Lower leg skin (tissue), 4 donors: ENCODE measurements around the gene GPR39. TPM values are rescaled to one million over a fixed set of nuclear protein-coding genes. Genes with fewer than 3 reads are reported as not detected.

Source experiments
- DNase-seq, 2 donors: peaks; one replicate each; pipeline ENCODE4 v3.0.0-alpha.2; 2019; ENCODE audit warnings: low spot score in 2 of 2
- H3K4me3 ChIP-seq: fragments of 200-600 bp; sonication (generic); 2 replicates; pipeline ENCODE4 v1.5.1; 2017; ENCODE audit warnings: mild to moderate bottlenecking, low read depth; ENCODE audit not compliant: poor library complexity, severe bottlenecking
- POLR2A ChIP-seq, 2 donors: fragments of 450-650 bp; IDR thresholded peaks; one replicate each; pipeline ENCODE4 v1.6.1; 2016 to 2017; ENCODE audit warnings: antibody characterized with exemption in 2 of 2, mild to moderate bottlenecking in 1 of 2, moderate library complexity in 1 of 2
- WGBS, 2 donors: methylation state at CpG; one replicate each; pipeline ENCODE4 v1.1.5; 2018; 5-methylcytosine and 5-hydroxymethylcytosine counted together
- intact Hi-C: fragments of 100-400 bp; cut with DNase I; formaldehyde crosslinking; loops from one replicate; pipeline ENCODE4 v1.15.0; 2023; ENCODE audit warnings: low total_unique reads
- total RNA-seq, 4 donors: library from RNA; depleted of rRNA; stranded (reverse); fragments of >200 nt; gene quantifications; one replicate each; pipeline ENCODE4 v1.1.0, GENCODE V29; 2016
- TF ChIP-seq, protein P1 (sequence below), 3 donors: fragments of 450-650 bp; IDR thresholded peaks; one replicate each; pipeline ENCODE4 v1.5.1; 2016; ENCODE audit warnings: antibody characterized with exemption in 3 of 3, mild to moderate bottlenecking in 3 of 3, moderate library complexity in 2 of 3

Gene GPR39
- total RNA-seq, 4 donors from 2014 or later: 0.30 to 2.8 (median 2.0) TPM

DNA sequence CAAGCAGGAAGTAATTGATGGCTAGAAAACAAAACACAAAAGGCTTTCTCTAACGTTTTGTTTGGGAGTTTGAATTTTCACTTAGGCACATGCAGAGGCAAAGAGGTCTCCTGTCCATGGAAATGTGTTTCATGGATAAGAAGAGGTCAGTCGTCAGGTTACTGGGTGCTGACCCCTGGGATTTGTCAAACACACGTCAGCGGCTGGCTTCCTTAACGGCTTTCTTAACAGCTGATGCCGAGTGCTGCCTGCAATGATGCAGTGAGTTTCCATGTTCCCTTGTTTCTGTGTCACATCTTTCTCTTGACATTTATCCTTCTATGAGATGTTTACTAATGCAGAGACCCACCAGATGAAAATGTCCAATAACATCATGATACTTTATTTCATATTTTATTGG, 31.7 kb downstream of the GPR39 start:
- no peak for DNase-seq
- intact Hi-C loops: no loop called here
- no peak overlapping the region for H3K4me3 ChIP-seq
- WGBS, 2 donors: 39 to 47% methylated on average over 6 of the region's 6 CpGs
- TF ChIP-seq, protein P1, sequence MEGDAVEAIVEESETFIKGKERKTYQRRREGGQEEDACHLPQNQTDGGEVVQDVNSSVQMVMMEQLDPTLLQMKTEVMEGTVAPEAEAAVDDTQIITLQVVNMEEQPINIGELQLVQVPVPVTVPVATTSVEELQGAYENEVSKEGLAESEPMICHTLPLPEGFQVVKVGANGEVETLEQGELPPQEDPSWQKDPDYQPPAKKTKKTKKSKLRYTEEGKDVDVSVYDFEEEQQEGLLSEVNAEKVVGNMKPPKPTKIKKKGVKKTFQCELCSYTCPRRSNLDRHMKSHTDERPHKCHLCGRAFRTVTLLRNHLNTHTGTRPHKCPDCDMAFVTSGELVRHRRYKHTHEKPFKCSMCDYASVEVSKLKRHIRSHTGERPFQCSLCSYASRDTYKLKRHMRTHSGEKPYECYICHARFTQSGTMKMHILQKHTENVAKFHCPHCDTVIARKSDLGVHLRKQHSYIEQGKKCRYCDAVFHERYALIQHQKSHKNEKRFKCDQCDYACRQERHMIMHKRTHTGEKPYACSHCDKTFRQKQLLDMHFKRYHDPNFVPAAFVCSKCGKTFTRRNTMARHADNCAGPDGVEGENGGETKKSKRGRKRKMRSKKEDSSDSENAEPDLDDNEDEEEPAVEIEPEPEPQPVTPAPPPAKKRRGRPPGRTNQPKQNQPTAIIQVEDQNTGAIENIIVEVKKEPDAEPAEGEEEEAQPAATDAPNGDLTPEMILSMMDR (IDR thresholded peaks at IDR 0.05): no peak
- no peak for TF ChIP-seq POLR2A (IDR thresholded peaks at IDR 0.05)

DNA sequence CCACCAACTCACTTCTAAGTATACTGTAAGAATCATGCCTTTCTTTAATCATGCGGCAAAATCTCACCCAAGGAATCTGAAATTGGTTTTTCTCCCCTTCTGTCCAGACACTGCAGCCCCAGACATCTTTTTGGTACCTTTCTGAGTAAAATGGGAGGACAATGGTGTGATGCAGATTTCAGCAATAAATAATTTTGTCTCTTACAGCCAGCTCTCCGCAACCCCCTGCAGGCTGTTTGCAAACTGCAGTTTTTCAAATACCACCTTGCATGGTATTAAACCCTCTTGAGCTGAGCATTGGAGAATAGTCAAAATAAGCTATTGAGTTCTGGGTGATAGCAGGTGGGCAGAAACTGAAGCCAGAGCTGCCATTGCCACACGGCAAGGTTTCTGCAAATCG, 32.2 kb downstream of the GPR39 start:
- H3K4me3 ChIP-seq: no peak overlapping the region
- 76 to 86% methylated on average over 4 of the region's 4 CpGs for WGBS, 2 donors
- intact Hi-C loops: no loop called here
- DNase-seq: peak in 1 of 2 donors; percentile 54
- no peak for TF ChIP-seq POLR2A (IDR thresholded peaks at IDR 0.05)
- TF ChIP-seq, protein P1 (IDR thresholded peaks at IDR 0.05): no peak

DNA sequence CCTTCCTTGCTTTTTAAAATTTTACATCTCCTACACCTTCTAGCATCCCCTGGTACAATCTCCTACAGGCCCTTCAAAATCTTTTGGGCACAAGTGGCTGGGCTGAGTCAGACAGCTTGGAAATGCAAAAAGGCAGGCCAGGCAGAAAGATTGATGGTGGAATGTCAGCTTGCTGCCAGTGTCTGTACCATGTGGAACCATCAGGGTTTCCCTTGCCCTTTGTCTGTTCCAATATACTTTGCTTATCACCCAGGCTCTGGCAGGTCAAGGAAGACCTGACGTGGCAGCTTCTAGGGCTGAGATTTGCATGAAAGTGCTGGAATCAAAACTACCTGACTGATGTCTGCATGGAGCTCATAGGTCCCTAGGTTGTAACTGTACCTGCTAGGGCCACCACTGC, 33.3 kb downstream of the GPR39 start:
- intact Hi-C loops: no loop called here
- no peak for DNase-seq
- TF ChIP-seq, protein P1 (IDR thresholded peaks at IDR 0.05): no peak
- no peak for TF ChIP-seq POLR2A (IDR thresholded peaks at IDR 0.05)
- no peak overlapping the region for H3K4me3 ChIP-seq
- 71 to 88% methylated on average over 1 of the region's 1 CpG for WGBS, 2 donors

DNA sequence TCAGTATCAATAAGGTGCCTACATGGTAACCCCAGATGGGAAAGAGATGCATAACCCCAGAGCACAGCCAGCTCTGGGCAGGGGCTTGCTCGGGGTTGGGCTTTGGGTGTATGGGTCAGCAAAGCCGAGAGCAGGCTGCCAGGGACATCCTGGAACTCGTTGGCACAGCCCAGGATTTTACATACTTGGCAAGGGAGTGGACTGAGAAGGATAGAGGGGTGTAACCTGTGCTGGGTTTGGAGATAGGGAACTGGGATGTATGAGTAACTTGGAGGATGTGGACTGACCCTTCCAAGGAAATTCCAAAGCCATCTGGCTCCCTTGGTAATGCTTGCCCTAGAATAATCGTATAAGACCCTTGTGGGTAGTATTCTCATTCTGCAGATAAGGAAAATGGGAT, 44.2 kb downstream of the GPR39 start:
- intact Hi-C loops: no loop called here
- 27 to 32% methylated on average over 4 of the region's 4 CpGs for WGBS, 2 donors
- no peak for DNase-seq
- H3K4me3 ChIP-seq: no peak overlapping the region
- no peak for TF ChIP-seq POLR2A (IDR thresholded peaks at IDR 0.05)
- TF ChIP-seq, protein P1 (IDR thresholded peaks at IDR 0.05): no peak

DNA sequence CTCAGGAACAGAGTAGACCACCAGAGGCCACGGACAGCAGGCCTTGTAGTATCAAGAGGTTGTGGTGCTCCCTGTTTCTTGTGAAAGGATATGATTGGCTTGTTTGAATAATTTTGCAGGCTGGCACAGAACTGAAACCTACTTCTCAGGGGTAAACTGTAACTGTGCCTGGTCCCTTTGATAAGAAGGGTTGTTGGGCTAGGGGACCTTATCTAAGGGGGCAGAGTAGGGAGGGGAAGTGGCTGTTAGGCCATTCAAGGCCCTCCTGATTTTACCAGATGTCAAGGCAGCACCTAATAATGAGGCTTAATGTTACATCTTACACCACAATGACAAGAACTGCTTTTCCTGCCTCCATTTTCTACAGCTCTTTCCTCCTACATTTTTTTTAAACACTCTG, 45.6 kb downstream of the GPR39 start:
- no peak for DNase-seq
- TF ChIP-seq, protein P1 (IDR thresholded peaks at IDR 0.05): no peak
- no peak for TF ChIP-seq POLR2A (IDR thresholded peaks at IDR 0.05)
- intact Hi-C loops: no loop called here
- no peak overlapping the region for H3K4me3 ChIP-seq
- WGBS, 2 donors: 62 to 65% methylated on average over 1 of the region's 1 CpG

DNA sequence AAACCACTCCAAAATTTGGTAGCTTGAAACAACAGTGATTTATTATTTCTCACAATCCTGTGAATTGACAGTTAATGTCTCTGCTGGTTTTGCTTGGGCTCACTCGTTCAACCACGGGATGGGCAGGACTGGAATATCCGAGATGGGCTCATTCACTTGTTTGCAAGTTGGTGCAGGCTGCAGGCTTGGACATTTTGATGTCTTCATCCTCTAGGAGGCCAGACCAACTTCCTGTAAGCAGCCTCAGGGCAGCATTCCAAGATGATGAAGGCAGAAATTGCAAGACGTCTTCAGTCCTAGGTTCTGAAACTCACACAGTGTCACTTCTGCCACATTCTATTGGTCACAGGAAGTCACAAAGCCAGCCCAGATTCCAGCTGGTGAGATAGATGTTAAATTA, 47.1 kb downstream of the GPR39 start:
- TF ChIP-seq, protein P1 (IDR thresholded peaks at IDR 0.05): no peak
- TF ChIP-seq POLR2A (IDR thresholded peaks at IDR 0.05): no peak
- WGBS, 2 donors: 35 to 53% methylated on average over 4 of the region's 4 CpGs
- H3K4me3 ChIP-seq: no peak overlapping the region
- intact Hi-C loops: no loop called here
- DNase-seq: no peak
